Tibial artery (tissue), 4 donors: Measurements from ENCODE around the gene RPS5.

Experiments used
- DNase-seq, 2 donors: peaks; one replicate each; pipeline ENCODE4 v3.0.0-alpha.2; 2019
- H3K27ac ChIP-seq, 2 donors: fragments of 200-600 bp; sonication (generic) in 1 of 2; 1 replicate in 1 of 2; 2 replicates in 1 of 2; pipeline ENCODE4 v1.5.1; 2018 to 2019; ENCODE audit warnings: mild to moderate bottlenecking in 1 of 2
- H3K27me3 ChIP-seq, 2 donors: fragments of 200-600 bp; sonication (generic) in 1 of 2; one replicate each; pipeline versions ENCODE4 v1.5.1 to v1.6.0; 2016 to 2019
- H3K36me3 ChIP-seq, 3 donors: fragments of 200-600 bp; sonication (generic) in 2 of 3; one replicate each; pipeline ENCODE4 v1.5.1; 2016 to 2019; ENCODE audit warnings: mild to moderate bottlenecking in 2 of 3
- H3K4me1 ChIP-seq, 4 donors: fragments of 200-600 bp; sonication (generic) in 2 of 4; 1 replicate in 3 of 4; 2 replicates in 1 of 4; pipeline ENCODE4 v1.5.1; 2016 to 2019
- H3K4me3 ChIP-seq, 2 donors: fragments of 200-600 bp; sonication (generic) in 1 of 2; 1 replicate in 1 of 2; 2 replicates in 1 of 2; pipeline ENCODE4 v1.5.1; 2018 to 2019; ENCODE audit warnings: mild to moderate bottlenecking in 2 of 2
- H3K9me3 ChIP-seq, 3 donors: fragments of 200-600 bp; sonication (generic) in 1 of 3; one replicate each; pipeline ENCODE4 v1.5.1; 2016 to 2019
- intact Hi-C: fragments of 100-400 bp; cut with DNase I; formaldehyde crosslinking; loops from one replicate; pipeline ENCODE4 v1.15.0; 2023; ENCODE audit warnings: low total_unique reads
- TF ChIP-seq, protein P1 (sequence below), 2 experiments: fragments of 200-600 bp in 1 of 2; fragments of 450-650 bp in 1 of 2; IDR thresholded peaks; one replicate each; pipeline ENCODE4 v1.5.1; 2017 to 2019; ENCODE audit warnings: antibody characterized with exemption in 2 of 2, mild to moderate bottlenecking in 1 of 2, moderate library complexity in 1 of 2

The RPS5 gene

DNA sequence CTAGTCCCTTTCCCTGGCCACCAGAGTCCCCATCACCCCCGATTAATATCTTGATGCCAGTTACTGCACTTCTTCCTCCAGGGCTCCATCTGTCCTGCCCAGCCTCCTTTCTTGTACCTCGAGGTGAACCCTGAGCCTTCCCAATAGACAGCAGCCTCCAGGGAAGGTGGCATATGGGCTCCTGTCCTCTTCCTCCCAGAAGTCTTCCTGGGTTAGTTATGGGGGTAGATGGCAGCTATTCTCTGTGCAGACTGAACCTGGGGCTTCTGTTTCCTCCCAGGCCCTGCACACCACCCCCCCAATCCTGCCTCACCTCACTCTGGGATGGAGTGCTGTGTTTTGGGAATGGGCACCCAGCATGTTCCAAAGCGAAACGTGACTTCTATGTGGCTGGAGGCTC lies 11.0 kb downstream of the RPS5 start:
- intact Hi-C loops, result no loop called here

DNA sequence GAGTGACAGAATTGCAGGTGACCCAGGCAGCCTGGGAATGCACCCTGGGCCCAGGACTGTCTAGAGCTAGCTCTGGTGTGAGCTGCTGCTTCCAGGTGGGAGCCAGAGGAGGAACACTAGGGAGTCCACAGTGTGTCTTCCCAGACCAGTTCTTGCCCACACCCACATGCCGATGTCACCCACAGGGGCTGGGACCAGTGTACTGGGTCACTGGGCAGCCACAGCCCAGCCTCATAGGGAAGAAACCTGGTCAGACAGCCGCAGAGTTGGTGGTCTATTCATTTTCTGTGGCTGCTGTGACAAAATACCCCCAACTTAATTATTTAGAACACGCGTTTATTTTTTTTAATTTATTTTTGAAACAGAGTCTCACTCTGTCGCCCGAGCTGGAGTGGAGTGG lies 11.5 kb downstream of the RPS5 start:
- H3K27me3 ChIP-seq, result peaks cover 0 to 26% of the 10 kb centered on the region in 2 donors
- H3K4me1 ChIP-seq, result peaks cover 0 to 35% (median 24%) of the 10 kb centered on the region in 4 donors
- intact Hi-C loops, result no loop called here
- no peak overlapping the region for H3K4me3 ChIP-seq
- no peak for DNase-seq
- peaks cover 17 to 18% (median 18%) of the 10 kb centered on the region in 3 donors for H3K36me3 ChIP-seq
- no peak overlapping the region for H3K27ac ChIP-seq
- TF ChIP-seq, protein P1, sequence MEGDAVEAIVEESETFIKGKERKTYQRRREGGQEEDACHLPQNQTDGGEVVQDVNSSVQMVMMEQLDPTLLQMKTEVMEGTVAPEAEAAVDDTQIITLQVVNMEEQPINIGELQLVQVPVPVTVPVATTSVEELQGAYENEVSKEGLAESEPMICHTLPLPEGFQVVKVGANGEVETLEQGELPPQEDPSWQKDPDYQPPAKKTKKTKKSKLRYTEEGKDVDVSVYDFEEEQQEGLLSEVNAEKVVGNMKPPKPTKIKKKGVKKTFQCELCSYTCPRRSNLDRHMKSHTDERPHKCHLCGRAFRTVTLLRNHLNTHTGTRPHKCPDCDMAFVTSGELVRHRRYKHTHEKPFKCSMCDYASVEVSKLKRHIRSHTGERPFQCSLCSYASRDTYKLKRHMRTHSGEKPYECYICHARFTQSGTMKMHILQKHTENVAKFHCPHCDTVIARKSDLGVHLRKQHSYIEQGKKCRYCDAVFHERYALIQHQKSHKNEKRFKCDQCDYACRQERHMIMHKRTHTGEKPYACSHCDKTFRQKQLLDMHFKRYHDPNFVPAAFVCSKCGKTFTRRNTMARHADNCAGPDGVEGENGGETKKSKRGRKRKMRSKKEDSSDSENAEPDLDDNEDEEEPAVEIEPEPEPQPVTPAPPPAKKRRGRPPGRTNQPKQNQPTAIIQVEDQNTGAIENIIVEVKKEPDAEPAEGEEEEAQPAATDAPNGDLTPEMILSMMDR (IDR thresholded peaks at IDR 0.05), result no peak
- no peaks in the 10 kb centered on the region for H3K9me3 ChIP-seq

More for the DNA sequence above, 11.0 kb downstream of the RPS5 start:
- H3K9me3 ChIP-seq, result no peaks in the 10 kb centered on the region
- peaks cover 0 to 26% of the 10 kb centered on the region in 2 donors for H3K27me3 ChIP-seq
- H3K4me1 ChIP-seq, result peaks cover 0 to 35% (median 24%) of the 10 kb centered on the region in 4 donors
- H3K27ac ChIP-seq, result no peak overlapping the region
- TF ChIP-seq, protein P1 (IDR thresholded peaks at IDR 0.05), result no peak
- peaks cover 22 to 23% (median 23%) of the 10 kb centered on the region in 3 donors for H3K36me3 ChIP-seq
- no peak overlapping the region for H3K4me3 ChIP-seq
- no peak for DNase-seq

DNA sequence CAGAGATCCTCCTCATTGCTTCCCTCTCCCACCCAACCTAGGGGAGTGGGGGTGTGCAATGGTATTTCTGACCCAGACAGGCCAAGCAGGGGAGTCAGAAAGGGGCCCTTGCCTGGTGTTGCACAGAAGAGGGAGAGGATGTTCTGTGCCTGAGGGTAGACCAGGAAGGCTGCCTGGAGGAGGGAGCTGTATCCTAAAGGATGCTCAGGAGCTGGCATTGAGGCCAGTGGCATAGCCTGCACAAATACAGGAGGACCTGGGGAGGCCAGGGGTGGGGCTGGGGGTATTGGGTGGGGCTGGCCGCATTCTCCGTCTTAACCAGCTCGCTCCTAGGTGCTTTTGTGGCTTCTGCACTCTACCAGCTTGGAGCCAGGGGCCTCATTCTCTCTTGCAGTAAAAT lies 12.8 kb downstream of the RPS5 start:
- Histone ChIP-seq H3K9me3 (no peaks in the 10 kb centered on the region), H3K4me1 (peaks cover 0 to 35% (median 24%) of the 10 kb centered on the region in 4 donors), H3K4me3 (no peak overlapping the region), H3K27ac (no peak overlapping the region), H3K27me3 (peaks cover 0 to 26% of the 10 kb centered on the region in 2 donors), H3K36me3 (peaks cover 3 to 5% (median 4%) of the 10 kb centered on the region in 3 donors)
- TF ChIP-seq, protein P1 (IDR thresholded peaks at IDR 0.05), result no peak
- intact Hi-C loops, result no loop called here
- DNase-seq, result peak in 1 of 2 donors; percentile 51

DNA sequence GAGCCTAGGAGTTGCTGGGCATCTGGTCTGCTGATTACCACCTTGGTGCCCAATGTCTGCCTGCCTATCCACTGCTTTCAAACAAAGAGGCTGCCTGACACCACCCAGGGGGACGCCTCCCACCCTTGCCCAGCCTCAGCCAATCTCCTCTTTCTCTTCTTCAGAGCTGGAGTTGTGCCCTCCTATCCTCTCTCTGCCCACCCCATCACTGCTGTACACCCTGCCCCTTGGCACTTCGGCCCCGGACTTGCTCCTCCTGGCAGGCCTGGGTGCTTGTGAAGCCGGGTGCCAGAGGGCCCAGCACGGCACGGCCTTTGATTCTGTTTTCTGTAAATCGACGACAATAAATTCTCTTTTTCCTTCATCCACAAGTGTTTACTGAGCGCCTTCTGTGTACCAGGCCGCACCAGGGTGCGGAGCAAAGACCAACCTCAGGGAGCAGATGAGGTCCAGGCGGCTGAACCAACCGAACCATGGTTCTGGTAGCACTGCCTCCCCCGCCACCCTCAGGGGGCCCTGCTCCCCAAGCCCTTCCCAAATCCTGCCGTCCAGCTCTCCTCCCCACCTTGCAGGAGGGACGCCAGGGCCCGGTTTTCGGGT lies 13.3 kb downstream of the RPS5 start:
- peaks cover 0 to 21% of the 10 kb centered on the region in 2 donors for H3K27me3 ChIP-seq
- intact Hi-C loops, result no loop called here
- TF ChIP-seq, protein P1 (IDR thresholded peaks at IDR 0.05), result no peak
- no peak for DNase-seq
- H3K36me3 ChIP-seq, result no peaks in the 10 kb centered on the region
- H3K4me1 ChIP-seq, result peaks cover 0 to 31% (median 24%) of the 10 kb centered on the region in 4 donors
- peak overlapping the region; percentile 53 to 61 for H3K4me3 ChIP-seq
- H3K27ac ChIP-seq, result peak overlapping the region; percentile 47 to 51
- no peaks in the 10 kb centered on the region for H3K9me3 ChIP-seq

DNA sequence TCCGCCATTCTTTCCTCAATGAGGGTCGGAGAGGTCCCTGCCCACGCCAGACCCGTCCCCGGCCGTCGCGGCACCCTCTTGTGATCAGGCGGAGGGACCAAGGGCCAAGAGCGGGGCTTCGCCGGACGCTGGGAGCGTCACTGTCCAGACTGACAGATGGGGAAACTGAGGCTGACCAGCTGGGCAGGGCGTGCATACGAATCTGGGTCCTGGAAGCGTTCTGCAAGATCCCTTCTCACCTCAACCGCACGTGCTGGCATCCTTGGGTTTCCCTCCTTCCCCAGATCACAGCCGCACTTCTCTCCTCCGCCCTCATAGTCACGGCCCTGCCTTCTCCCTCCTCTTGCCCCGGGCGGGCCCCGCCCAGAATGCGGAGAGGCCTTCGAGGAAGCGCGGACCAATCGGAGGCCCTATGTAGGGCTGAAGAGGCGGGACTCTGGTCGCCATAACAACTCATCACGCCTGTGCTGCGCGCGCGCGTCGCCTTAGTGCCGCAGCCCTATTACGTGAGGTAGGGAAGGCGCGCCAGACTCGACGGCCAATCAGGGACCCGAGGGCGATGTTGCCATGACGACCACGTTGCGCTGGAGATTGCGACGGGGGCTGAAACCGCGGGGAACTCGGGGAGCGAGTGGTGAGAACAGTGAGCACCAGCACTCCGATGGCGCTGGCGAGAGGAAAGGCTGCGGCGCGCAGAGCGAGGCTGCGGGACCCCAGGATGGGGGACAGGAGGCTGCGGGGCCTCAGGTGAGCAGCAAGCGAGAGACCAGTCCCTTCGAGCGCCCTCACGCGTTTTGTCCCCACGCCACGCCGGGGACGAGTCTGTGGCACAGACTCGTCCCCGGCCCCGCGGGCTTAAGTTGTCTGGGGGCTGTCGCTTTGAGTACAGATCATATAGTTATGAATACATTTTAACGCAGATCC lies 14.1 kb downstream of the RPS5 start:
- peak overlapping the region; percentile 63 to 72 for H3K27ac ChIP-seq
- H3K4me3 ChIP-seq, result peak overlapping the region; percentile 53 to 61
- no peaks in the 10 kb centered on the region for H3K36me3 ChIP-seq
- intact Hi-C loops, result no loop called here
- peaks cover 0 to 13% of the 10 kb centered on the region in 2 donors for H3K27me3 ChIP-seq
- H3K4me1 ChIP-seq, result peaks cover 0 to 23% (median 20%) of the 10 kb centered on the region in 4 donors
- H3K9me3 ChIP-seq, result no peaks in the 10 kb centered on the region
- DNase-seq, result peak; percentile 99 to 100
- TF ChIP-seq, protein P1 (IDR thresholded peaks at IDR 0.05), result peak in 1 of 2 experiments; percentile 9
